Activated T-helper 2 cell treated with anti-CD3 and anti-CD28 coated beads, Interferon-gamma antibody, Interleukin-2, Interleukin-4, amounts not matched to agents 10 μg/mL and 5 μg/mL and 100 μg/mL, durations not matched to agents 14 hours and 24 hours and 36 hours (primary cell): ENCODE results near the gene TNS3. TPM values are rescaled to one million over a fixed set of nuclear protein-coding genes. Genes with fewer than 3 reads are reported as not detected.

ENCODE experiments used
- DNase-seq: peaks from one replicate; pipeline ENCODE4 v3.0.0; 2021; ENCODE audit warnings: low spot score
- H3K27ac Mint-ChIP-seq: one replicate; pipeline ENCODE4 v1.8.0; 2021; ENCODE audit warnings: mixed read lengths
- H3K27me3 Mint-ChIP-seq: one replicate; pipeline ENCODE4 v1.8.0; 2021; ENCODE audit warnings: low read depth, mixed read lengths
- H3K36me3 Mint-ChIP-seq: one replicate; pipeline ENCODE4 v1.8.0; 2021; ENCODE audit warnings: low read depth, mixed read lengths
- H3K4me1 Mint-ChIP-seq: one replicate; pipeline ENCODE4 v1.8.0; 2021; ENCODE audit warnings: low read depth, mixed read lengths
- H3K4me3 Mint-ChIP-seq: one replicate; pipeline ENCODE4 v1.8.0; 2021; ENCODE audit warnings: low read depth, mild to moderate bottlenecking, moderate library complexity, mixed read lengths
- H3K9me3 Mint-ChIP-seq: one replicate; pipeline ENCODE4 v1.8.0; 2021; ENCODE audit warnings: mixed read lengths
- intact Hi-C: fragments of 100-400 bp; cut with micrococcal nuclease; formaldehyde crosslinking; loops from one replicate; pipeline ENCODE4 v1.15.1; 2023
- total RNA-seq: library from RNA; stranded (reverse); gene quantifications from 2 replicates; pipeline ENCODE4 v1.2.3, GENCODE V29; 2022

The TNS3 gene
- total RNA-seq, 1 donor from 2014 or later: 5.3 TPM

DNA sequence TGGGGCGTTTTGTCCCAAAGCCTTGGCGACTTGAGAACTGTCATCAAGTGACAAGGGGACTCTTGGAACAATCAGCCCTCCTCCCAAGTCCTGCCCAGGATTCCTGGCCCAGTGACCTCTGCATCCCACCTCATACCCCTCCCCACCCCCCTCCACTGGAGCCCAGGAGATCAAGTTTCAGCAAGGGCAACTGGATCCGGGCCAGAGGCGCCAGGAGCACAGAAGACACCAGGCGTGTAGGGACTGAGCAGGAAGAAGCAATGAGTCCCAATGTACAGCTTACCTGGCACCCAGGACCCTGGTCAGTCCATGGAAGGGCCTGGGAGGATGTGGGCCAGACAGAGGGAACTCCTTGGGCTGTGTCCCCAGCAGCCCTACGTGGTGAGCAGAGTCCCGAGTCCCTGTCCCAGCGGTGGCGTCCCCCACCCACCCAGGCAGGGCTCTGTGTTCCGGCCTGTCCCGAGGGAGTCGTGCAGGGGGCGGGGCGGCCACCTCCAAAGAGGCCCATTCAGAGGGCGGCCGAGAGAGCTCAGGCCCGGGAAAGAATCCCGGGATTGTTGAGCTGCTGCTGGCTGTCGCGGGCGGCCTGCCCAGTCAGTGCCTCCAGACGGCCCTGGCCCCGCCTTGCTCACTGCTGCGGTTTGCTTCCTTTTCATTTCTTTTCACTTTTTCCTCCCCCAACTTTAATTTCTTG, 254.1 kb downstream of the TNS3 start:
- Mint-ChIP-seq H3K4me1 (peaks cover 2% of the 10 kb centered on the region), H3K4me3 (no peak overlapping the region), H3K36me3 (no peaks in the 10 kb centered on the region), H3K9me3 (no peaks in the 10 kb centered on the region), H3K27me3 (no peaks in the 10 kb centered on the region), H3K27ac (no peak overlapping the region)
- intact Hi-C loops: loop anchor here (5.0 kb wide), 2 partner anchors 34 to 36 kb away; no protein-coding TSS in a partner anchor
- DNase-seq: no peak

DNA sequence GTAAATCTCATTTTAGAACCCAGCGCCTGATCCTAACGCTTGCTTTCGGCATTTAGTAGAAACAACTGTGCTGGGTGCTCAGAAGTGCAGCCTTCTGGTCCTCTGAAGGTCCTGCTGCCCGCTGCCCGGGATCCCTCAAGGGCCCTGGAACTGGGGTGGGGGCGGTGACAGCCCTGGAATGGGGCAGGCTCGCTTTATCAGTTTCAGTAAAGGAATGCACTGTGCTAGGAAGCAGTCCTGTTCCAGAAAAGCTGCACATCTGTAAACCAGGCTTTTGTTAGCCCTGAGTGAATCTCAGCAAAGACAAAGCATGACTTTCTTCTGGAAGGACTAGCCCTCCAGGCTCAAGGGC, 254.6 kb downstream of the TNS3 start:
- intact Hi-C loops: loop anchor here (5.0 kb wide), 2 partner anchors 35 kb away; no protein-coding TSS in a partner anchor
- H3K4me1 Mint-ChIP-seq: peaks cover 2% of the 10 kb centered on the region
- no peaks in the 10 kb centered on the region for H3K36me3 Mint-ChIP-seq

GRCh38 chr7:47326808-47327207, 255.1 kb downstream of the TNS3 start:
- Mint-ChIP-seq H3K27ac (no peak overlapping the region), H3K36me3 (no peaks in the 10 kb centered on the region), H3K4me1 (peaks cover 4% of the 10 kb centered on the region), H3K4me3 (no peak overlapping the region), H3K27me3 (no peaks in the 10 kb centered on the region), H3K9me3 (no peaks in the 10 kb centered on the region)
- no peak for DNase-seq
- intact Hi-C loops: loop anchor here (1.0 to 5.0 kb wide), 3 partner anchors 17 to 35 kb away; no protein-coding TSS in a partner anchor

More for the DNA sequence above, 254.6 kb downstream of the TNS3 start:
- Mint-ChIP-seq H3K27me3 (no peaks in the 10 kb centered on the region), H3K9me3 (no peaks in the 10 kb centered on the region), H3K27ac (no peak overlapping the region), H3K4me3 (no peak overlapping the region)
- no peak for DNase-seq

DNA sequence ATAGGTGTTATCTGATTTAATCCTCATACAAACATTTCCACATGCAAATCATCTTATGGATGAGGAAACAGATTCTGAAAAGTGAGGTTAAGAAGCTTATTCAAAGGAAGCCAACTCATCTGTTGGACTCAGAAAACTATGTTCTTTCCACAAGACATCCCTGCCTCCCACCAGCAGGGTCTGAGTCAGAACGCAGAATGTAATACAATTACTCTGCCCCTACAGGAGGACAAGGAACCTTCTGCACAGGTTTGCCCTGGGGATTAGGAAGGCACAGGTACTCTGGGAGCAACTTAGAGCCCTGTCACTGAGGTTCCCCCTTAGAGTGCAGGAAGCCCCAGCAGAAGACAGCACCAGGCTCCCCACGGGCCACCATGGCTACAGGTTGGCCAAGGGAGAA, 255.7 kb downstream of the TNS3 start:
- Mint-ChIP-seq H3K4me3 (no peak overlapping the region), H3K4me1 (peaks cover 6% of the 10 kb centered on the region), H3K27me3 (no peaks in the 10 kb centered on the region), H3K36me3 (no peaks in the 10 kb centered on the region), H3K27ac (no peak overlapping the region), H3K9me3 (no peaks in the 10 kb centered on the region)
- no peak for DNase-seq
- intact Hi-C loops: loop anchor here (1.0 to 5.0 kb wide), 3 partner anchors 16 to 36 kb away; no protein-coding TSS in a partner anchor

DNA sequence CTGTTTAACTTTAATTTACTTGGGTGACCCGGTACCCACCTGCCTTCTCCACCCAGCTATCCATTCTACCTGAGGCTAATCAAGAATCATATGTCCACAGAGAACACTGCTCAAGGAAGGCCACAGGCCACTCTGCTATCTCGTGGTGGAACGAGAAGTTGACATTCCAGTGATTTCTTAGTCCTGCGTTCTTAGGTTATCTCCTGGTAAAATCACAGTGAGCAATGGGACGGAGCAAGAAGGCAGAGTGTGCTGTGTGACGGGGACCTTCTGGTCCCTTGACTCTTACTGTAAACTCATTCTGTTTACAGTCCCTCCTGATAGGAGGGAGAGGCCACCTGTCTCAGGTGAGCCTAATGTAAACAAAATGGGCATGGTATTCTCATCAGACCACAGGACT, 256.6 kb downstream of the TNS3 start:
- H3K27me3 Mint-ChIP-seq: no peaks in the 10 kb centered on the region
- H3K4me1 Mint-ChIP-seq: peaks cover 6% of the 10 kb centered on the region
- H3K4me3 Mint-ChIP-seq: no peak overlapping the region
- no peaks in the 10 kb centered on the region for H3K36me3 Mint-ChIP-seq
- no peaks in the 10 kb centered on the region for H3K9me3 Mint-ChIP-seq
- no peak overlapping the region for H3K27ac Mint-ChIP-seq
- intact Hi-C loops: loop anchor here (5.0 kb wide), 2 partner anchors 33 to 37 kb away; no protein-coding TSS in a partner anchor
- DNase-seq: no peak

DNA sequence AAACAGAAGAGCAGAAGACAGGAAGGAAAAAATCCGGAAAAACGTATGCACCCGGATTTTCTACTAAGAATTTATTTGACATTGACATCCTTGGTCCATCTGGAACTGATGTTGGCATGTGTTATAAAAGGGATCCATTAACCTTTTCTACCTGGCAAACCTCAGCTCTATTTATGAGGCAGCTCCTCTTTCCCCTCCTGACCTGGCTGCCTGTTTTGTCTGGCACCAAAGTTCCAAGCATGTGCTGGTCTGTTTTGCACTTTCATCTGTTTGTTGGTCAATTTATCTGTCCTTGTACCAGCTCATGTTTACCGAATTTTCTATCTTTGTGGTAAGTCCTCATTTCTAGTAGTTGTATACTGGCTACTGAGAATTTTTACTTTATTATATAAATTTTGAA, 258.0 kb downstream of the TNS3 start:
- Mint-ChIP-seq H3K4me3 (no peak overlapping the region), H3K36me3 (no peaks in the 10 kb centered on the region), H3K9me3 (no peaks in the 10 kb centered on the region), H3K27me3 (no peaks in the 10 kb centered on the region), H3K27ac (no peak overlapping the region), H3K4me1 (peaks cover 6% of the 10 kb centered on the region)
- DNase-seq: no peak
- intact Hi-C loops: no loop called here

DNA sequence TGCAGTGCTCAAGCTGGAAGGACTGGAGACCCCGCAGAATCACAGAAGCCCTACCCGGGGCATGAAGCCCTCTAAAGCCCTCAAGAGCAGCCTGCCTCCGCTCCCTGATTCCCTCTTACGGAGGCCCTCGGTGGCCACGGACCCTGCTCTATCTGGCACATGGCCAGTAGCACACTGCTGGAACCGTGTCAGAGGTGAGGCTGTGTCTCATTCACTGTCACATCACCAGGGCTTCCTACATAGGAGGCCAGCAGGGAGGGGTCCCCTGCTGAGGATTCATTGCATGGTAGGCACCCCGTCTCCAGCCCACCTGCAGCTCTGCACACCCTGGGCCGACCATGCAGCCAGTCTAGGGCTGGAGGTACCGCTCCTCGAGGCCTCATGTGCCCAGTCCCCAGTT, 259.2 kb downstream of the TNS3 start:
- Mint-ChIP-seq H3K27me3 (no peaks in the 10 kb centered on the region), H3K9me3 (no peaks in the 10 kb centered on the region), H3K4me1 (peaks cover 13% of the 10 kb centered on the region), H3K4me3 (no peak overlapping the region), H3K36me3 (peaks cover 6% of the 10 kb centered on the region), H3K27ac (no peak overlapping the region)
- intact Hi-C loops: no loop called here
- no peak for DNase-seq

GRCh38 chr7:47320296-47320695, 261.6 kb downstream of the TNS3 start:
- no peaks in the 10 kb centered on the region for H3K27me3 Mint-ChIP-seq
- no peak overlapping the region for H3K4me3 Mint-ChIP-seq
- intact Hi-C loops: no loop called here
- H3K36me3 Mint-ChIP-seq: peaks cover 6% of the 10 kb centered on the region
- H3K9me3 Mint-ChIP-seq: no peaks in the 10 kb centered on the region
- no peak overlapping the region for H3K27ac Mint-ChIP-seq
- H3K4me1 Mint-ChIP-seq: peaks cover 21% of the 10 kb centered on the region
- no peak for DNase-seq

DNA sequence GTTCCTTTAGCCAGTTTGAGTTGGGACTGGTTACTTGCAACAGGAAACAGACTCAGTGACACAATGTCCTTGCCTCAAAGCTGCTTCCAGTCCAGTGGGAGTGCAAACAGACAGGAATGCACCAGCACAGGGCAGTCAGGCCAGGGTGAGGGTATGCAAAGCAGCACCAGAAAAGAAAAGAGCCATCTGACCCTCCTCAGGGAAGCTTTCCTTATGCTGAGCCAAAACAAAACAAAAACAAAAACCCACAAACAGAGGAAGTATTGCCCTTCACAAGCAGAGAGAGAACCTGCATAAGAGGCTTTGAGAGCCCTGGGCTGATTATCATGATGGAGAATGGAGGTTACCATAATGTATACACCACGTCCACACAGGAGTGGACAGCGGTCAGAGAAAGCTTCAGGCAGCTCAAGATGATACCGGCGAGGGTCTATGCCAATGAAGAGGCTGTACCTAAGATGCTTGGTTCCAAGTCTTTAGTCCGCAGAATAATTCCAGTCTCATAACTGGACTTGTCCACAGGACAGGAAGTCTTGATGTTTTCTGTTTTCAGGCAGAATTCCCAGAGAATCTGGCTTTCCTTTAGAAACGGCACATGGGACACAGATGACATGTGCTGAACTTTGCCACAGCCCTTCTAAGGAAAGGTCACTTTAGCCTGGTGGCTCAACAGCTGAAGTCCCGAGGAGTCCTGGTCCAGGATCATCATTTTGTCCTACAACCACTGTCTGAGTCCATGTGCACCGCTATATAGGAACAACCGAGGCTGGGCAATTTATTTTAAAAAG, 263.3 kb downstream of the TNS3 start:
- H3K4me1 Mint-ChIP-seq: peaks cover 26% of the 10 kb centered on the region
- H3K36me3 Mint-ChIP-seq: peaks cover 6% of the 10 kb centered on the region
- intact Hi-C loops: no loop called here
- no peak overlapping the region for H3K4me3 Mint-ChIP-seq
- no peaks in the 10 kb centered on the region for H3K9me3 Mint-ChIP-seq
- H3K27ac Mint-ChIP-seq: peak overlapping the region; percentile 25
- H3K27me3 Mint-ChIP-seq: no peaks in the 10 kb centered on the region
- DNase-seq: no peak

GRCh38 chr7:47317487-47317886, 264.4 kb downstream of the TNS3 start:
- Mint-ChIP-seq H3K27me3 (no peaks in the 10 kb centered on the region), H3K4me3 (no peak overlapping the region), H3K4me1 (peaks cover 31% of the 10 kb centered on the region), H3K9me3 (no peaks in the 10 kb centered on the region), H3K36me3 (peaks cover 6% of the 10 kb centered on the region), H3K27ac (peak overlapping the region; percentile 75)
- DNase-seq: no peak
- intact Hi-C loops: no loop called here

DNA sequence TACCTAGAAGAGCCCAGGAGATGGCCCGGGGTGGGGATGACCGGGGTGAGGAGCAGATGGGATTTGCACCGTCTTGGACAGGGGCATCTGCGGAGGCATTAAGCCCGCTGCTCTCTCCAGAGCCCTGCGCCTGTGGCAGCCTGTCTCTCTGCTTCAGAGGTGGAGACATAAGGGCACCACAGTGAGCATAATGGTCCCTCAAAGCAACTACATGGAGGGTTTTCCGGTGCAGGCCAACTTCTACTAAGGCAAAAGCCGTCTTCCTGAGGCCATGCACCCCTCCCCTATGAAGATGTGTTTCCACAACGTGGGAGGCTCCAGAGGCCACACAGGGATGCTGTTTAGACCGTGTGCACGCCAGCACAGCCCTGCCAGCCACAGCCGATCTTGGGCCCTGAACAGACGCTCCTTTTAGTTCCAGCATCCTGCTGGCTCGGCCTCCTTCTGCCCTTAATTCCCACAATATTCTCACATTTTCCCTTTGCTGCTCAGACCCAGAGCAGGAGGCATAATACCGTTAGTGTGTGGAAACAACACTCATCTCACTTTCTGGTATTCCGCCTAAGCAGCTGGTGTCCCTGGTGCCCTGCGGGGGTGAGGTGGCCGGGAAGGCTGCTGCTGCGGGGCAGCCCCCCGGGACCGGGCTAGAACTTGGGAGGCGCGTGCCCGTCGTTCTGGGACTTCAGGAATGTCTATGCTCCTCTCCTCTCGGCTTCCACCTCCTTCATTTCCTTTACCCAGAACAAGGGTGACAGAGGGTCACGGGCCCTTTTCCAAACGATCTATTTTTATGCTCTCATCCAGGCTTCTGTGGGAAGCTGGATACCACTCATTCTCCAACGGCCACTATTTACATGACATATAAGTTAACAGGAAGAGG, 266.9 kb downstream of the TNS3 start:
- no peak for DNase-seq
- Mint-ChIP-seq H3K4me3 (no peak overlapping the region), H3K27ac (peak overlapping the region; percentile 66), H3K36me3 (peaks cover 10% of the 10 kb centered on the region), H3K27me3 (no peaks in the 10 kb centered on the region), H3K9me3 (peaks cover 5% of the 10 kb centered on the region), H3K4me1 (peaks cover 34% of the 10 kb centered on the region)
- intact Hi-C loops: loop anchor here (5.0 kb wide), 1 partner anchor 167 kb away; no protein-coding TSS in a partner anchor

DNA sequence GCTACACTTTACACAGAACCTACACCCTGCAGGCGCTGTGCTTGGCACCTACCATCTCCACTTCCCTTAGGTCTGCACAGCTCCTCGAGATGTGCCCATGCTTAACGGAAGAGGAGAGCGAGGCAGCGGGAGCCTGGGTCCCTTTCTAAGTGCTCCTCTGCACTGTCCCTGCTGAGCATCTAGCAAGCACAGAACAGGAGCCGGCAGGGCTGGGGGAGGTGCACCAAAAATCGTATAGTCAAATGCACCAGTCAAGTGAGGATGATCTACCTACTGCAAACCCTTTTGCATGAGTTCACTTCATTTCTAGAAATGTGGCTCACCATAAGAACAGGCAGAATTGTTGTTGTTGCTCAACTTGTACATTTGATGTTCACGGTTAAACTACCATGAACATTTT, 267.7 kb downstream of the TNS3 start:
- no peaks in the 10 kb centered on the region for H3K27me3 Mint-ChIP-seq
- H3K4me3 Mint-ChIP-seq: no peak overlapping the region
- peak overlapping the region; percentile 66 for H3K27ac Mint-ChIP-seq
- peaks cover 10% of the 10 kb centered on the region for H3K36me3 Mint-ChIP-seq
- DNase-seq: no peak
- H3K4me1 Mint-ChIP-seq: peaks cover 40% of the 10 kb centered on the region
- peaks cover 5% of the 10 kb centered on the region for H3K9me3 Mint-ChIP-seq
- intact Hi-C loops: loop anchor here (5.0 kb wide), 1 partner anchor 168 kb away; no protein-coding TSS in a partner anchor
